ENCODE measurements around the gene MED9. TPM values are rescaled to one million over a fixed set of nuclear protein-coding genes. Genes with fewer than 3 reads are reported as not detected.
"Not testable (repeated sequence)": the region's sequence is repeated elsewhere in the genome, so short reads cannot be mapped to it uniquely, and the experiment has no call there.

Gene MED9, protein sequence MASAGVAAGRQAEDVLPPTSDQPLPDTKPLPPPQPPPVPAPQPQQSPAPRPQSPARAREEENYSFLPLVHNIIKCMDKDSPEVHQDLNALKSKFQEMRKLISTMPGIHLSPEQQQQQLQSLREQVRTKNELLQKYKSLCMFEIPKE
- total RNA-seq (11.7 and 12.3 TPM in 2 replicates), polyA plus RNA-seq (10.5 and 11.9 TPM in 2 replicates), polyA minus RNA-seq (ENCODE audit: low replicate concordance) (7.6 and 12.8 TPM in 2 replicates)
- 7.9 and 8.0 TPM in 2 replicates for polyA plus RNA-seq (2012)

GRCh38 chr17:17476865-17477467 lies at the start of gene MED9:
TSS of gene MED9 (plus strand) at chr17:17477000. CDS start at chr17:17477042, 42 bp downstream.
- TF ChIP-seq, protein P1, sequence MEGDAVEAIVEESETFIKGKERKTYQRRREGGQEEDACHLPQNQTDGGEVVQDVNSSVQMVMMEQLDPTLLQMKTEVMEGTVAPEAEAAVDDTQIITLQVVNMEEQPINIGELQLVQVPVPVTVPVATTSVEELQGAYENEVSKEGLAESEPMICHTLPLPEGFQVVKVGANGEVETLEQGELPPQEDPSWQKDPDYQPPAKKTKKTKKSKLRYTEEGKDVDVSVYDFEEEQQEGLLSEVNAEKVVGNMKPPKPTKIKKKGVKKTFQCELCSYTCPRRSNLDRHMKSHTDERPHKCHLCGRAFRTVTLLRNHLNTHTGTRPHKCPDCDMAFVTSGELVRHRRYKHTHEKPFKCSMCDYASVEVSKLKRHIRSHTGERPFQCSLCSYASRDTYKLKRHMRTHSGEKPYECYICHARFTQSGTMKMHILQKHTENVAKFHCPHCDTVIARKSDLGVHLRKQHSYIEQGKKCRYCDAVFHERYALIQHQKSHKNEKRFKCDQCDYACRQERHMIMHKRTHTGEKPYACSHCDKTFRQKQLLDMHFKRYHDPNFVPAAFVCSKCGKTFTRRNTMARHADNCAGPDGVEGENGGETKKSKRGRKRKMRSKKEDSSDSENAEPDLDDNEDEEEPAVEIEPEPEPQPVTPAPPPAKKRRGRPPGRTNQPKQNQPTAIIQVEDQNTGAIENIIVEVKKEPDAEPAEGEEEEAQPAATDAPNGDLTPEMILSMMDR (conservative IDR thresholded peaks at IDR 0.05 in 1 of 2, IDR thresholded peaks at IDR 0.05 in 1 of 2; ENCODE audit: low read depth in 1 of 2, low read length in 2 of 2) = no peak
- no peak for TF ChIP-seq EZH2 (IDR thresholded peaks at IDR 0.05; ENCODE audit: low read length, missing control alignments)
- peak within 1 kb of the TSS; percentile 96 for H3K9ac ChIP-seq (ENCODE audit: insufficient read depth, low read length)
- H4K20me1 ChIP-seq (ENCODE audit: control insufficient read depth, extremely low read depth, insufficient read depth, low read length) = no peaks in the 10 kb centered on the region

GRCh38 chr17:17429222-17429621 lies 47.6 kb upstream of the MED9 start:
- no peaks in the 10 kb centered on the region for H3K36me3 ChIP-seq (ENCODE audit: control insufficient read depth, insufficient read depth, low read length)
- H3K4me1 ChIP-seq (ENCODE audit: control insufficient read depth, extremely low read depth, insufficient read depth, low read length) = no peaks in the 10 kb centered on the region
- no peak overlapping the region for H3K27ac ChIP-seq (ENCODE audit: insufficient read depth, low read length)

More at GRCh38 chr17:17476865-17477467, at the start of gene MED9:
- Histone ChIP-seq H3K4me1 (ENCODE audit: control insufficient read depth, extremely low read depth, insufficient read depth, low read length) (peaks cover 5% of the 10 kb centered on the region), H3K36me3 (ENCODE audit: control insufficient read depth, insufficient read depth, low read length) (no peaks in the 10 kb centered on the region), H3K4me2 (ENCODE audit: extremely low read depth, insufficient read depth, low read length) (peak within 1 kb of the TSS; percentile 99), H3K4me3 (replicated peaks in 1 of 4; ENCODE audit: control extremely low read depth in 1 of 4, insufficient read depth in 1 of 4, low read depth in 3 of 4, low read length in 4 of 4) (peak within 1 kb of the TSS; percentile 92 to 99 (median 96)), H3K27ac (ENCODE audit: insufficient read depth, low read length) (peak within 1 kb of the TSS; percentile 96), H3K27me3 (ENCODE audit: control insufficient read depth, insufficient read depth, low read length) (peaks cover 7% of the 10 kb centered on the region), H3K79me2 (ENCODE audit: control insufficient read depth, insufficient read depth, low read length) (peaks cover 35% of the 10 kb centered on the region), H3K9me3 (ENCODE audit: control insufficient read depth, insufficient read depth, low read depth, low read length) (no peaks in the 10 kb centered on the region), H2AFZ (ENCODE audit: low read length) (peak within 1 kb of the TSS; percentile 83)
- DNase-seq (ENCODE audit: low read depth in 2 of 2) = peak; percentile 84 to 91

GRCh38 chr17:17430924-17431323 lies 45.9 kb upstream of the MED9 start:
- not testable (repeated sequence) for H2AFZ ChIP-seq (ENCODE audit: low read length); H4K20me1 ChIP-seq (ENCODE audit: control insufficient read depth, extremely low read depth, insufficient read depth, low read length); H3K36me3 ChIP-seq (ENCODE audit: control insufficient read depth, insufficient read depth, low read length); H3K9me3 ChIP-seq (ENCODE audit: control insufficient read depth, insufficient read depth, low read depth, low read length); H3K4me3 ChIP-seq (replicated peaks in 1 of 4; ENCODE audit: control extremely low read depth in 1 of 4, insufficient read depth in 1 of 4, low read depth in 3 of 4, low read length in 4 of 4); DNase-seq (ENCODE audit: low read depth in 2 of 2); H3K27me3 ChIP-seq (ENCODE audit: control insufficient read depth, insufficient read depth, low read length); H3K9ac ChIP-seq (ENCODE audit: insufficient read depth, low read length); H3K4me2 ChIP-seq (ENCODE audit: extremely low read depth, insufficient read depth, low read length); H3K27ac ChIP-seq (ENCODE audit: insufficient read depth, low read length); H3K79me2 ChIP-seq (ENCODE audit: control insufficient read depth, insufficient read depth, low read length); H3K4me1 ChIP-seq (ENCODE audit: control insufficient read depth, extremely low read depth, insufficient read depth, low read length)

More at GRCh38 chr17:17429222-17429621, 47.6 kb upstream of the MED9 start:
- Histone ChIP-seq H4K20me1 (ENCODE audit: control insufficient read depth, extremely low read depth, insufficient read depth, low read length) (no peaks in the 10 kb centered on the region), H3K4me2 (ENCODE audit: extremely low read depth, insufficient read depth, low read length) (no peak overlapping the region), H3K27me3 (ENCODE audit: control insufficient read depth, insufficient read depth, low read length) (peaks cover 3% of the 10 kb centered on the region), H3K9ac (ENCODE audit: insufficient read depth, low read length) (no peak overlapping the region), H2AFZ (ENCODE audit: low read length) (no peak overlapping the region), H3K9me3 (ENCODE audit: control insufficient read depth, insufficient read depth, low read depth, low read length) (no peaks in the 10 kb centered on the region), H3K79me2 (ENCODE audit: control insufficient read depth, insufficient read depth, low read length) (no peaks in the 10 kb centered on the region), H3K4me3 (replicated peaks in 1 of 4; ENCODE audit: control extremely low read depth in 1 of 4, insufficient read depth in 1 of 4, low read depth in 3 of 4, low read length in 4 of 4) (no peak overlapping the region)
- no peak for DNase-seq (ENCODE audit: low read depth in 2 of 2)
- no peak for TF ChIP-seq EZH2 (IDR thresholded peaks at IDR 0.05; ENCODE audit: low read length, missing control alignments)
- TF ChIP-seq, protein P1 (conservative IDR thresholded peaks at IDR 0.05 in 1 of 2, IDR thresholded peaks at IDR 0.05 in 1 of 2; ENCODE audit: low read depth in 1 of 2, low read length in 2 of 2) = no peak

Measured in fibroblast of lung (primary cell).